HEK293 (cell line): Measurements from ENCODE around the gene HERC4.

Experiments used
- CTCF ChIA-PET: fragments of 350-600 bp; formaldehyde crosslinking; extraction: SDS; loops from one replicate; lab custom pipeline; 2021; ENCODE audit warnings: antibody characterized with exemption; lab: Yijun Ruan, JAX
- POLR2A ChIA-PET: fragments of 300-600 bp; formaldehyde crosslinking; extraction: SDS; loops from one replicate; lab custom pipeline; 2020; ENCODE audit warnings: antibody characterized with exemption, inconsistent platforms; lab: Yijun Ruan, JAX
- H3K27ac ChIP-seq: fragments of 200-500 bp; sonication (Bioruptor generic); 2 replicates; pipeline ENCODE4 v1.5.1; 2014; ENCODE audit warnings: low read depth, low read length, control low read depth, inconsistent platforms; ENCODE audit errors: extremely low read depth
- H3K36me3 ChIP-seq, 2 experiments: fragments of 200-500 bp in 1 of 2; sonication (Bioruptor generic) in 1 of 2; 1 replicate in 1 of 2; 2 replicates in 1 of 2; pipeline ENCODE4 v1.5.1; 2014 to 2017; ENCODE audit warnings: inconsistent platforms in 2 of 2, low read length in 2 of 2; ENCODE audit not compliant: control insufficient read depth in 2 of 2, insufficient read depth in 1 of 2
- H3K4me1 ChIP-seq: fragments of 200-500 bp; sonication (Bioruptor generic); 2 replicates; pipeline ENCODE4 v1.5.1; 2014; ENCODE audit warnings: mild to moderate bottlenecking, low read length, inconsistent platforms; ENCODE audit not compliant: control insufficient read depth, insufficient read depth
- H3K4me3 ChIP-seq: 2 replicates; pipeline ENCODE4 v1.5.1; 2011; ENCODE audit warnings: low read depth, mild to moderate bottlenecking, control low read depth, low read length, moderate library complexity
- H3K9me3 ChIP-seq: fragments of 200-500 bp; sonication (Bioruptor generic); 2 replicates; pipeline ENCODE4 v1.5.1; 2014; ENCODE audit warnings: low read depth, low read length, inconsistent platforms; ENCODE audit not compliant: control insufficient read depth, insufficient read depth
- BCL11B ChIP-seq: fragments of 450-650 bp; formaldehyde crosslinking; IDR thresholded peaks from 2 replicates; pipeline ENCODE4 v1.5.1; 2016; ENCODE audit warnings: low read depth, missing biosample characterization, missing genetic modification characterization
- GFI1B ChIP-seq: fragments of 450-650 bp; formaldehyde crosslinking; IDR thresholded peaks from 2 replicates; pipeline ENCODE4 v1.5.1; 2016; ENCODE audit warnings: missing biosample characterization, missing genetic modification characterization
- KLF9 ChIP-seq: fragments of 450-650 bp; formaldehyde crosslinking; IDR thresholded peaks from 2 replicates; pipeline ENCODE4 v1.5.1; 2016; ENCODE audit warnings: missing biosample characterization, missing genetic modification characterization, low read depth
- OSR2 ChIP-seq: fragments of 450-650 bp; formaldehyde crosslinking; IDR thresholded peaks from 2 replicates; pipeline ENCODE4 v1.5.1; 2016; ENCODE audit warnings: missing biosample characterization, missing genetic modification characterization
- SP2 ChIP-seq: fragments of 450-650 bp; formaldehyde crosslinking; IDR thresholded peaks from 2 replicates; pipeline ENCODE4 v1.5.1; 2016; ENCODE audit warnings: missing biosample characterization, missing genetic modification characterization
- SP3 ChIP-seq: fragments of 450-650 bp; formaldehyde crosslinking; IDR thresholded peaks from 2 replicates; pipeline ENCODE4 v1.5.1; 2016; ENCODE audit warnings: missing biosample characterization, missing genetic modification characterization
- YY1 ChIP-seq: fragments of 450-650 bp; formaldehyde crosslinking; IDR thresholded peaks from 2 replicates; pipeline ENCODE4 v1.5.1; 2018; ENCODE audit warnings: missing biosample characterization, missing genetic modification characterization
- ZBTB17 ChIP-seq: fragments of 450-650 bp; formaldehyde crosslinking; IDR thresholded peaks from 2 replicates; pipeline ENCODE4 v1.5.1; 2016; ENCODE audit warnings: missing biosample characterization, missing genetic modification characterization
- ZFP37 ChIP-seq: fragments of 450-650 bp; formaldehyde crosslinking; IDR thresholded peaks from 2 replicates; pipeline ENCODE4 v1.5.1; 2016; ENCODE audit warnings: missing biosample characterization, missing genetic modification characterization
- ZIC2 ChIP-seq: fragments of 450-650 bp; formaldehyde crosslinking; IDR thresholded peaks from 2 replicates; pipeline ENCODE4 v1.5.1; 2016; ENCODE audit warnings: missing biosample characterization, missing genetic modification characterization
- ZNF10 ChIP-seq: fragments of 450-650 bp; formaldehyde crosslinking; IDR thresholded peaks from 2 replicates; pipeline ENCODE4 v1.5.1; 2017; ENCODE audit warnings: missing biosample characterization, missing genetic modification characterization
- ZNF26 ChIP-seq: fragments of 450-650 bp; formaldehyde crosslinking; IDR thresholded peaks from 2 replicates; pipeline ENCODE4 v1.5.1; 2016; ENCODE audit warnings: missing biosample characterization, missing genetic modification characterization
- ZNF362 ChIP-seq: fragments of 450-650 bp; formaldehyde crosslinking; IDR thresholded peaks from 2 replicates; pipeline ENCODE4 v1.5.1; 2016; ENCODE audit warnings: missing biosample characterization, missing genetic modification characterization
- ZNF398 ChIP-seq: fragments of 450-650 bp; formaldehyde crosslinking; IDR thresholded peaks from 2 replicates; pipeline ENCODE4 v1.5.1; 2017; ENCODE audit warnings: missing biosample characterization, missing genetic modification characterization
- ZNF449 ChIP-seq: fragments of 450-650 bp; formaldehyde crosslinking; IDR thresholded peaks from 2 replicates; pipeline ENCODE4 v1.5.1; 2017; ENCODE audit warnings: missing biosample characterization, mild to moderate bottlenecking, missing genetic modification characterization, moderate library complexity
- ZNF514 ChIP-seq: fragments of 450-650 bp; formaldehyde crosslinking; IDR thresholded peaks from 2 replicates; pipeline ENCODE4 v1.5.1; 2016; ENCODE audit warnings: missing biosample characterization, missing genetic modification characterization
- ZNF518A ChIP-seq: fragments of 450-650 bp; formaldehyde crosslinking; conservative IDR thresholded peaks from 2 replicates; pipeline ENCODE4 v1.5.1; 2016; ENCODE audit warnings: low read depth, missing biosample characterization, missing genetic modification characterization
- ZNF530 ChIP-seq: fragments of 450-650 bp; formaldehyde crosslinking; IDR thresholded peaks from 2 replicates; pipeline ENCODE4 v1.5.1; 2016; ENCODE audit warnings: low read depth, missing biosample characterization, missing genetic modification characterization
- ZNF621 ChIP-seq: fragments of 450-650 bp; formaldehyde crosslinking; IDR thresholded peaks from 2 replicates; pipeline ENCODE4 v1.5.1; 2017; ENCODE audit warnings: missing biosample characterization, missing genetic modification characterization
- ZNF768 ChIP-seq: fragments of 450-650 bp; formaldehyde crosslinking; IDR thresholded peaks from 2 replicates; pipeline ENCODE4 v1.5.1; 2018; ENCODE audit warnings: missing biosample characterization, mild to moderate bottlenecking, missing genetic modification characterization
- ZSCAN23 ChIP-seq: fragments of 450-650 bp; formaldehyde crosslinking; IDR thresholded peaks from 2 replicates; pipeline ENCODE4 v1.5.1; 2016; ENCODE audit warnings: missing biosample characterization, missing genetic modification characterization
- ZSCAN5A ChIP-seq: fragments of 450-650 bp; formaldehyde crosslinking; IDR thresholded peaks from 2 replicates; pipeline ENCODE4 v1.5.1; 2016; ENCODE audit warnings: missing biosample characterization, missing genetic modification characterization

The HERC4 gene

GRCh38 chr10:67884842-67885670 is 190.0 kb downstream of the HERC4 start (continued):
- no peak for TF ChIP-seq ZNF768 (tag by site-specific recombination)
- TF ChIP-seq ZNF621 (tag by site-specific recombination) = no peak

- ChIA-PET CTCF (interaction anchor here (0.6 to 1.5 kb wide), 2 partner anchors 29 to 446 kb away, joined by 4 to 5 read pairs; no protein-coding TSS in a partner anchor), POLR2A (interaction anchor here (0.8 to 1.9 kb wide), 6 partner anchors 9 to 449 kb away, joined by 3 to 10 read pairs (median 4); partner anchors contain the start of genes HNRNPH3 and PBLD)
- H3K4me3 ChIP-seq = peak within 1 kb of the TSS; percentile 75
- peak within 1 kb of the TSS; percentile 98 for H3K27ac ChIP-seq
- H3K9me3 ChIP-seq = no peaks in the 10 kb centered on the region
- H3K36me3 ChIP-seq = peaks cover 20 to 26% of the 10 kb centered on the region in 2 experiments
- peaks cover 5% of the 10 kb centered on the region; the same call in 1 of the 2 replicates for H3K4me1 ChIP-seq
- TF ChIP-seq BCL11B = peak; percentile 74; the same call in 1 of the 2 replicates
- no peak for TF ChIP-seq ZNF530 (tag by site-specific recombination)
- peak; percentile 70 for TF ChIP-seq SP3 (tag by site-specific recombination)
- TF ChIP-seq ZFP37 (tag by site-specific recombination) = peak; percentile 62
- peak; percentile 53 for TF ChIP-seq OSR2 (tag by site-specific recombination)
- peak; percentile 60; the same call in 1 of the 2 replicates for TF ChIP-seq ZSCAN5A (tag by site-specific recombination)
- peak; percentile 39; the same call in 1 of the 2 replicates for TF ChIP-seq ZNF10 (tag by site-specific recombination)
- TF ChIP-seq YY1 (tag by site-specific recombination) = peak; percentile 69
- TF ChIP-seq SP2 = peak; percentile 74
- TF ChIP-seq ZNF514 = no peak
- no peak for TF ChIP-seq GFI1B (tag by site-specific recombination)
- TF ChIP-seq ZNF362 (tag by site-specific recombination) = no peak
- no peak for TF ChIP-seq ZNF26 (tag by site-specific recombination)
- TF ChIP-seq ZBTB17 = peak; percentile 88
- peak; percentile 83 for TF ChIP-seq ZIC2
- TF ChIP-seq ZNF398 (tag by site-specific recombination) = peak; percentile 85
- peak; percentile 72; the same call in 1 of the 2 replicates for TF ChIP-seq ZSCAN23 (tag by site-specific recombination)
- TF ChIP-seq KLF9 (tag by site-specific recombination) = peak; percentile 81
- 0 out of 2 replicates have a peak, but pooled peaks have one; percentile 24 for TF ChIP-seq ZNF518A (tag by site-specific recombination)
- 0 out of 2 replicates have a peak, but pooled peaks have one; percentile 71 for TF ChIP-seq ZNF449
These were observed 190.7 kb downstream of the HERC4 start, which contains the start of gene SIRT1 for GRCh38 chr10:67884313-67884841. SIRT1 (plus strand) TSS chr10:67884656; CDS start chr10:67884722, 66 bp downstream.
